Tibial nerve (tissue), 4 donors: Measurements from ENCODE around the gene ATP2A3.

ENCODE experiments used
- CTCF ChIP-seq, 5 experiments: fragments of 200-600 bp in 3 of 5; fragments of 450-650 bp in 2 of 5; sonication (generic) in 3 of 5; IDR thresholded peaks; one replicate each; pipeline ENCODE4 v1.5.1; 2016 to 2019; ENCODE audit warnings: antibody characterized with exemption in 5 of 5, mild to moderate bottlenecking in 3 of 5, moderate library complexity in 2 of 5
- EP300 ChIP-seq, 2 donors: sonication (generic); formaldehyde crosslinking; IDR thresholded peaks; one replicate each; pipeline ENCODE4 v1.6.1; 2017; ENCODE audit warnings: antibody characterized with exemption in 2 of 2, mild to moderate bottlenecking in 1 of 2

- no peak for TF ChIP-seq CTCF (IDR thresholded peaks at IDR 0.05)
- TF ChIP-seq EP300 (IDR thresholded peaks at IDR 0.05): no peak
Measured at GRCh38 chr17:3960764-3961163, 3.5 kb downstream of the ATP2A3 start.
